Gastrocnemius medialis (tissue), 4 donors: ENCODE data around the gene DUS1L. TPM values are rescaled to one million over a fixed set of nuclear protein-coding genes. Genes with fewer than 3 reads are reported as not detected.

Source experiments
- ATAC-seq, 2 donors: fragments of 150-250 bp; one replicate each; pipeline ENCODE4 v1.9.1; 2016
- DNase-seq, 2 donors: peaks; one replicate each; pipeline ENCODE4 v3.0.0-alpha.2; 2019
- H3K27ac ChIP-seq, 4 donors: fragments of 200-600 bp; sonication (generic); 1 replicate in 1 of 4; 2 replicates in 3 of 4; pipeline ENCODE4 v1.5.1; 2016 to 2018; ENCODE audit warnings: mild to moderate bottlenecking in 2 of 4, moderate library complexity in 1 of 4
- H3K27me3 ChIP-seq, 3 donors: fragments of 200-600 bp; sonication (generic) in 2 of 3; 1 replicate in 1 of 3; 2 replicates in 2 of 3; pipeline versions ENCODE4 v1.5.1 to v1.6.0; 2016 to 2019; ENCODE audit warnings: mild to moderate bottlenecking in 1 of 3, moderate library complexity in 1 of 3
- H3K36me3 ChIP-seq, 2 donors: fragments of 200-600 bp; sonication (generic) in 1 of 2; one replicate each; pipeline ENCODE4 v1.5.1; 2017 to 2018
- H3K4me1 ChIP-seq, 2 donors: fragments of 200-600 bp; sonication (generic) in 1 of 2; one replicate each; pipeline ENCODE4 v1.5.1; 2016 to 2017; ENCODE audit warnings: mild to moderate bottlenecking in 2 of 2
- H3K4me3 ChIP-seq, 4 donors: fragments of 200-600 bp; sonication (generic) in 3 of 4; 1 replicate in 1 of 4; 2 replicates in 3 of 4; pipeline ENCODE4 v1.5.1; 2016 to 2019; ENCODE audit warnings: mild to moderate bottlenecking in 2 of 4
- H3K9me3 ChIP-seq, 3 donors: fragments of 200-600 bp; sonication (generic) in 2 of 3; 1 replicate in 1 of 3; 2 replicates in 2 of 3; pipeline ENCODE4 v1.5.1; 2016 to 2019
- POLR2A ChIP-seq, 2 donors: fragments of 450-650 bp; IDR thresholded peaks; one replicate each; pipeline ENCODE4 v1.6.1; 2017; ENCODE audit warnings: antibody characterized with exemption in 2 of 2, mild to moderate bottlenecking in 2 of 2, moderate library complexity in 2 of 2
- in situ Hi-C, 4 donors: fragments of 200-750 bp; cut with MboI; loops; one replicate each; pipeline versions ENCODE4 v1.15.0 to v1.8.0; 2017; ENCODE audit warnings: low sequenced_read_pairs in 4 of 4
- intact Hi-C: fragments of 100-400 bp; cut with DNase I; formaldehyde crosslinking; loops from one replicate; pipeline ENCODE4 v1.15.1; 2023; ENCODE audit warnings: low total_unique reads
- total RNA-seq, 4 donors: library from RNA; depleted of rRNA; stranded (reverse); fragments of >200 nt; gene quantifications; one replicate each; pipeline versions ENCODE4 v1.1.0 to v1.2.3, GENCODE V29; 2016
- TF ChIP-seq, protein P1 (sequence below), 5 experiments: fragments of 450-650 bp in 3 of 5; fragments of 200-600 bp in 2 of 5; sonication (generic) in 2 of 5; IDR thresholded peaks in 4 of 5; conservative IDR thresholded peaks in 1 of 5; 1 replicate in 4 of 5; 2 replicates in 1 of 5; pipeline ENCODE4 v1.5.1; 2016 to 2019; ENCODE audit warnings: antibody characterized with exemption in 5 of 5, mild to moderate bottlenecking in 3 of 5, moderate library complexity in 3 of 5

DUS1L gene
- total RNA-seq, 4 donors from 2014 or later = 54.6 to 119 (median 83.2) TPM

DNA sequence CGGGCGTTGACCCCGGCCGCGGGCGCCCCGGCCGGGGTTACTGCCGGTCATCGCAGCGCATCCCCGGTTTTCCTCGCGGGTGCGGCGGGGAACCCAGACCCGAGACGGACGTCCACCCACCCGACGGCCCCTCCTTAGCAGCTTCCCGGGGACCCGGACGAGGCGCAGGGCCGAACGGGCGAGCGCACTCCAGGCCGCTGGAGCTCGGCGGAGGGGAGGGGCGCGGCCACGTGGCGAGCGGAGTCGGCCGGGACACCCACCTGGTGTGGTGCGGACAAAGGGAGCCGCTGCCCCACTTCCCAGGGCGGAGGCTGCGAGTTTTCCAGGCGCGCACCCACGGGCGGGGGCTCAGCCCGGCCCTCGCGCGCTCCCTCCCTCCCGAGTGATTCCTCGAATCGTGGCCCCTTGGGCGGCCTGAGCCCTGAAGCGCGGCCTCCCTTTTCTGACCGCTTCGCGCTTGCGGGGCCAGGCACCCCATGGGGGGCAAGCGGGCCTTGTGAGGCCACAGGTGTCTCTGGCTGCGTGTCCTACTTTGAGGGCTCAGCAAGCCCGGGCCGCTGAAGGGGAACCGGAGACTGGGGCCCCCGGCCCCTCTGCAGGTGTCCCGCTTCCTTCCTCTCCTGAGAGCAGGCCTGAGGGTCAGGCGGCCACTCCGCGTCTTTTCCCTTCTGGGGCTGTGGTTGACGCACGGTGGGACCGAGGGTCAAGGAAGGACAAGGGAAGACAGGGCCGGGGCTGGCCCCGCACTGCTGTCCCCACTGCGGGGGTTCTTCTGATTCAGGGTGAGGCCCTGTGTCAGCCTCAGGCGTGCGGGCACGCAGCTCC, 33.5 kb upstream of the DUS1L start:
- no peak for DNase-seq
- H3K4me3 ChIP-seq = peak overlapping the region; percentile 48 to 93 (median 69)
- no peaks in the 10 kb centered on the region for H3K27me3 ChIP-seq
- H3K9me3 ChIP-seq = no peaks in the 10 kb centered on the region
- no peak for TF ChIP-seq POLR2A (IDR thresholded peaks at IDR 0.05)
- TF ChIP-seq, protein P1, sequence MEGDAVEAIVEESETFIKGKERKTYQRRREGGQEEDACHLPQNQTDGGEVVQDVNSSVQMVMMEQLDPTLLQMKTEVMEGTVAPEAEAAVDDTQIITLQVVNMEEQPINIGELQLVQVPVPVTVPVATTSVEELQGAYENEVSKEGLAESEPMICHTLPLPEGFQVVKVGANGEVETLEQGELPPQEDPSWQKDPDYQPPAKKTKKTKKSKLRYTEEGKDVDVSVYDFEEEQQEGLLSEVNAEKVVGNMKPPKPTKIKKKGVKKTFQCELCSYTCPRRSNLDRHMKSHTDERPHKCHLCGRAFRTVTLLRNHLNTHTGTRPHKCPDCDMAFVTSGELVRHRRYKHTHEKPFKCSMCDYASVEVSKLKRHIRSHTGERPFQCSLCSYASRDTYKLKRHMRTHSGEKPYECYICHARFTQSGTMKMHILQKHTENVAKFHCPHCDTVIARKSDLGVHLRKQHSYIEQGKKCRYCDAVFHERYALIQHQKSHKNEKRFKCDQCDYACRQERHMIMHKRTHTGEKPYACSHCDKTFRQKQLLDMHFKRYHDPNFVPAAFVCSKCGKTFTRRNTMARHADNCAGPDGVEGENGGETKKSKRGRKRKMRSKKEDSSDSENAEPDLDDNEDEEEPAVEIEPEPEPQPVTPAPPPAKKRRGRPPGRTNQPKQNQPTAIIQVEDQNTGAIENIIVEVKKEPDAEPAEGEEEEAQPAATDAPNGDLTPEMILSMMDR (IDR thresholded peaks at IDR 0.05 in 4 of 5, conservative IDR thresholded peaks at IDR 0.05 in 1 of 5) = no peak
- H3K4me1 ChIP-seq = peaks cover 30 to 32% of the 10 kb centered on the region in 2 donors
- intact Hi-C loops (loop anchor here (1.0 to 5.0 kb wide), 4 partner anchors 47 to 238 kb away; partner anchors contain the start of genes DCXR, GPS1, P4HB and RFNG), in situ Hi-C loops (no loop called here)
- H3K27ac ChIP-seq = peak overlapping the region; percentile 81 to 96 (median 90)
- peak in 1 of 2 donors; percentile 1 for ATAC-seq
- H3K36me3 ChIP-seq = peaks cover 0 to 19% of the 10 kb centered on the region in 2 donors

DNA sequence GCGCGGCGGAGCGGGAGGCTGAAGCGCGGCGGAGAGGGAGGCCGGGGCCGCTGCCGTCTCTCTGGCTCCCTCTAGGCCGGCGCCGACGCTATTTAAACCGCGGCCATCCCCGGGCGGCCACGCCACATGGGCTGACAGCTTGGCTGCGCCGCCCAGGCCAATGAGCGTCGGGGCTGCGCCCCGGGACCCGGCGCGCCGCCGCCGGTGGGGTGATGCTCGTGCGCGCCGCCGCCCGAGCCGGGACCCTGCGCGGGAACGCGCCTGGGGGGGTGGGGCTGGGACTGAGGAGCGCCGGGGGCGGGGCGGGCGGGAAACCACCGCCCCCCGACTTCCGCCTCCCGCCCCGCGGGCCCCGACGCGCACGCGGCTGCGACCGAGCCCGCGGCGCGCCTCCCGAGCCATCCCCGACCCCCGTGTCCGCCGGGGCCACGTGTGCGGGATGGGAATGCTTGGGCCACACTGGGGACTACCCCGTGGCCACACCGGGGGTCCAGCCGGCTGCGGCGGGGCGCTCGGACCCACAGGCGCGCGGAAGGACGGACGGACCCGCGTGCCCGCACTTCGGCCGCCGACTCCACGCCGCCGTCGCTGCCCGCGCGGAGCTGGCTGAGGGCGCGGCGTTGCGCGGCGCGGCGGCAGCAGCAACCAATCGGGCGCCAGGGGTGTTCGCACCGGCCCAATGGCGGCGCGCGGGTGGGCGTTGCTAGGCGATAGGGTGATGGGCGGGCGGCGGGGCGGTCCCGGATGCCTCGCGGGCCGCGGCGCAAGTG, 32.8 kb upstream of the DUS1L start, which contains the start of gene FASN:
FASN (minus strand) TSS at position 68 of the 770 bp plus-strand sequence. CDS start 1,791 bp downstream, outside the sequence.
- Histone ChIP-seq H3K27me3 (no peaks in the 10 kb centered on the region), H3K27ac (peak within 1 kb of the TSS; percentile 81 to 96 (median 90)), H3K9me3 (no peaks in the 10 kb centered on the region), H3K4me3 (peak within 1 kb of the TSS; percentile 61 to 93 (median 72)), H3K36me3 (peaks cover 0 to 27% of the 10 kb centered on the region in 2 donors), H3K4me1 (peaks cover 30 to 32% of the 10 kb centered on the region in 2 donors)
- peak; percentile 68 to 71 for ATAC-seq
- intact Hi-C loops = loop anchor here (1.0 to 5.0 kb wide), 4 partner anchors 46 to 238 kb away; partner anchors contain the start of genes DCXR, GPS1, P4HB and RFNG
- DNase-seq = peak; percentile 86 to 93
- peak; percentile 82 to 97 for TF ChIP-seq POLR2A (IDR thresholded peaks at IDR 0.05)
- TF ChIP-seq, protein P1 (IDR thresholded peaks at IDR 0.05 in 4 of 5, conservative IDR thresholded peaks at IDR 0.05 in 1 of 5) = peak in 4 of 5 experiments; percentile 1 to 43 (median 36)
- in situ Hi-C loops = no loop called here

DNA sequence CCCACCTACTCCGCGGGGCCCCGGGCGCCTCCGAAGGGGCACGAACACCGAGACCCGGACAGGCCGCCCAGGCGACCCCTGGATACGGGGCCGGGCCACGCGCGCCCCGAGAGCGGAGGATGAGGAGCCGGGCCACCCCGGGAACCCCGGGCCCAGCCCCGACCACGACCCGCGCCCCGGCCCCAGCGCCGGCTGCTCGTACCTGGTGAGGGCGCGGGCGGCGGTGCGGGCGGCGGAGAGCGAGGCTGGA, 32.2 kb upstream of the DUS1L start:
- in situ Hi-C loops = no loop called here

More for the DNA sequence above, 32.2 kb upstream of the DUS1L start:
- Histone ChIP-seq H3K4me1 (peaks cover 30 to 32% of the 10 kb centered on the region in 2 donors), H3K36me3 (peaks cover 0 to 32% of the 10 kb centered on the region in 2 donors), H3K4me3 (peak overlapping the region; percentile 61 to 93 (median 72)), H3K9me3 (no peaks in the 10 kb centered on the region), H3K27me3 (no peaks in the 10 kb centered on the region), H3K27ac (peak overlapping the region; percentile 81 to 96 (median 88))
- peak; percentile 0 to 1 for ATAC-seq
- DNase-seq = no peak
- TF ChIP-seq, protein P1 (IDR thresholded peaks at IDR 0.05 in 4 of 5, conservative IDR thresholded peaks at IDR 0.05 in 1 of 5) = peak in 1 of 5 experiments; percentile 28
- no peak for TF ChIP-seq POLR2A (IDR thresholded peaks at IDR 0.05)
- intact Hi-C loops = loop anchor here (1.0 to 5.0 kb wide), 4 partner anchors 46 to 237 kb away; partner anchors contain the start of genes DCXR, GPS1, P4HB and RFNG
